GM12865 (cell line): ENCODE data around the gene CTDSP1.

Experiments used
- DNase-seq: peaks from one replicate; pipeline ENCODE4 v3.0.0; 2010; ENCODE audit warnings: low read depth
- H3K4me3 ChIP-seq: 2 replicates; pipeline ENCODE4 v1.5.1; 2011; ENCODE audit warnings: mild to moderate bottlenecking, low read depth, low read length, control low read depth
- TF ChIP-seq, protein P1 (sequence below): IDR thresholded peaks from 2 replicates; pipeline ENCODE4 v1.5.1; 2011; ENCODE audit warnings: low read length, control low read depth, low read depth, inconsistent platforms; ENCODE audit not compliant: insufficient read depth; ENCODE audit errors: missing control alignments

The CTDSP1 gene

DNA sequence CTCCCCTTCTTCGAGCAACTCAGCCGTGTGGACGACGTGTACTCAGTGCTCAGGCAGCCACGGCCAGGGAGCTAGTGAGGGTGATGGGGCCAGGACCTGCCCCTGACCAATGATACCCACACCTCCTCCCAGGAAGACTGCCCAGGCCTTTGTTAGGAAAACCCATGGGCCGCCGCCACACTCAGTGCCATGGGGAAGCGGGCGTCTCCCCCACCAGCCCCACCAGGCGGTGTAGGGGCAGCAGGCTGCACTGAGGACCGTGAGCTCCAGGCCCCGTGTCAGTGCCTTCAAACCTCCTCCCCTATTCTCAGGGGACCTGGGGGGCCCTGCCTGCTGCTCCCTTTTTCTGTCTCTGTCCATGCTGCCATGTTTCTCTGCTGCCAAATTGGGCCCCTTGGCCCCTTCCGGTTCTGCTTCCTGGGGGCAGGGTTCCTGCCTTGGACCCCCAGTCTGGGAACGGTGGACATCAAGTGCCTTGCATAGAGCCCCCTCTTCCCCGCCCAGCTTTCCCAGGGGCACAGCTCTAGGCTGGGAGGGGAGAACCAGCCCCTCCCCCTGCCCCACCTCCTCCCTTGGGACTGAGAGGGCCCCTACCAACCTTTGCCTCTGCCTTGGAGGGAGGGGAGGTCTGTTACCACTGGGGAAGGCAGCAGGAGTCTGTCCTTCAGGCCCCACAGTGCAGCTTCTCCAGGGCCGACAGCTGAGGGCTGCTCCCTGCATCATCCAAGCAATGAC is 4.8 kb downstream of the CTDSP1 start:
- no peak overlapping the region for H3K4me3 ChIP-seq
- no peak for DNase-seq
- TF ChIP-seq, protein P1, sequence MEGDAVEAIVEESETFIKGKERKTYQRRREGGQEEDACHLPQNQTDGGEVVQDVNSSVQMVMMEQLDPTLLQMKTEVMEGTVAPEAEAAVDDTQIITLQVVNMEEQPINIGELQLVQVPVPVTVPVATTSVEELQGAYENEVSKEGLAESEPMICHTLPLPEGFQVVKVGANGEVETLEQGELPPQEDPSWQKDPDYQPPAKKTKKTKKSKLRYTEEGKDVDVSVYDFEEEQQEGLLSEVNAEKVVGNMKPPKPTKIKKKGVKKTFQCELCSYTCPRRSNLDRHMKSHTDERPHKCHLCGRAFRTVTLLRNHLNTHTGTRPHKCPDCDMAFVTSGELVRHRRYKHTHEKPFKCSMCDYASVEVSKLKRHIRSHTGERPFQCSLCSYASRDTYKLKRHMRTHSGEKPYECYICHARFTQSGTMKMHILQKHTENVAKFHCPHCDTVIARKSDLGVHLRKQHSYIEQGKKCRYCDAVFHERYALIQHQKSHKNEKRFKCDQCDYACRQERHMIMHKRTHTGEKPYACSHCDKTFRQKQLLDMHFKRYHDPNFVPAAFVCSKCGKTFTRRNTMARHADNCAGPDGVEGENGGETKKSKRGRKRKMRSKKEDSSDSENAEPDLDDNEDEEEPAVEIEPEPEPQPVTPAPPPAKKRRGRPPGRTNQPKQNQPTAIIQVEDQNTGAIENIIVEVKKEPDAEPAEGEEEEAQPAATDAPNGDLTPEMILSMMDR, result no peak

DNA sequence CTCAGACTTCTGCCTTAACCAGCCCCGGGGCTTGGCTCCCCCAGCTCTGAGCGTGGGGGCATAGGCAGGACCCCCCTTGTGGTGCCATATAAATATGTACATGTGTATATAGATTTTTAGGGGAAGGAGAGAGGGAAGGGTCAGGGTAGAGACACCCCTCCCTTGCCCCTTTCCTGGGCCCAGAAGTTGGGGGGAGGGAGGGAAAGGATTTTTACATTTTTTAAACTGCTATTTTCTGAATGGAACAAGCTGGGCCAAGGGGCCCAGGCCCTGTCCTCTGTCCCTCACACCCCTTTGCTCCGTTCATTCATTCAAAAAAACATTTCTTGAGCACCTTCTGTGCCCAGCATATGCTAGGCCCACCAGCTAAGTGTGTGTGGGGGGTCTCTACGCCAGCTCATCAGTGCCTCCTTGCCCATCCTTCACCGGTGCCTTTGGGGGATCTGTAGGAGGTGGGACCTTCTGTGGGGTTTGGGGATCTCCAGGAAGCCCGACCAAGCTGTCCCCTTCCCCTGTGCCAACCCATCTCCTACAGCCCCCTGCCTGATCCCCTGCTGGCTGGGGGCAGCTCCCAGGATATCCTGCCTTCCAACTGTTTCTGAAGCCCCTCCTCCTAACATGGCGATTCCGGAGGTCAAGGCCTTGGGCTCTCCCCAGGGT is 5.5 kb downstream of the CTDSP1 start:
- H3K4me3 ChIP-seq, result peak overlapping the region; percentile 56
- DNase-seq, result no peak

DNA sequence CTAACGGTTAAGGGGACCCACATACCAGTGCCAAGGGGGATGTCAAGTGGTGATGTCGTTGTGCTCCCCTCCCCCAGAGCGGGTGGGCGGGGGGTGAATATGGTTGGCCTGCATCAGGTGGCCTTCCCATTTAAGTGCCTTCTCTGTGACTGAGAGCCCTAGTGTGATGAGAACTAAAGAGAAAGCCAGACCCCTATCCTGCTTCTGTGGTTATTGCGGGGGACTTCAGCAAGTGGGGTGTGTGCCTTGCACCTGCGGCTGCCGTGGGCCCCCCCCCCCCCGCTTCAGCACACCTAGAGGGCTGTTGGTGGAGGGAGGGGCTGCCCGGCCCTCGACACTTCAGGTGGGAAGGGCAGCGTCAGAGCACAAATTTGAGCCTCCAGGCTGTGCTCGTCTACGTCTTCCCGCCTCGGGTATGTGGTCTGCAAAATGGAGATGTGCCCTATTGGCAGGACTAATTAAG is 6.1 kb downstream of the CTDSP1 start:
- no peak for DNase-seq
- peak overlapping the region; percentile 56 for H3K4me3 ChIP-seq
- TF ChIP-seq, protein P1, result no peak

More for the DNA sequence above, 5.5 kb downstream of the CTDSP1 start:
- TF ChIP-seq, protein P1, result no peak

DNA sequence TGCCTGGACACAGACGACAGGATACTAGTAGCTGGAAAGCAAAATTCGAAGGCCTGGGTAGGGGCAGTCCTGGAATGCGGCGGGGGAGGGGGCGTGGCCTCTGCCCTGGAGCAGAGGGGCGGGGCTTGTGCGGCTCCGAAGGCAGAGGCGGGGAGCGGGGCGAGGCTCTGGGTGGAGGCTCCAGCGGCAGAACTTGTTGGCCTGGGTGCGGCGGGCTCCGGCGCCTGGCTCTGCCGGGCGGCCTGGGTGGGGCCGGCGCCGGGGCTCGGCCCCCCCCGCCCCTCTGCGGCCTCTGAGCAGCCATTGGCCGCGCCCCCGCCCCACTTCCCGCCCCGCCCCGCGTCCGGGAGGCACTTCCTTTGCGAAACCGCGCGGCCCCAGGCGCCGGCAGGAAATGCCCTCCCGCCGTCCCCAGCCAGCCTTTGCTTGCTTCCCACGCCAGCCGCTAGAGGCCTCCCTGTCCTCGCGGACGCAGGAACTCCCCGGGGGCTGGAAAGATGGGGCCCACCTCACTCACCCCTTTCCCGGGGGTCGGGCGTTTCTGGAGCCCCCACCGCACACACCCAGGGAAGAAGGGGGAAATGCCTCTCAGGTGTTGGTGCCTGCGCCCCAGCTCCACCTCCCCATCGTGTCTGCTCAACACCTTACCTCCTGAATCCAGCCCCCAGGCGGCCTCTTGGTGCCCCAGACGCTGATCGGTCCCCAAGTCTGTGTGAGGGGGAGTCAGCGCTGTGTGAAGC is 6.7 kb downstream of the CTDSP1 start:
- H3K4me3 ChIP-seq, result peak overlapping the region; percentile 56
- TF ChIP-seq, protein P1, result peak; percentile 77
- DNase-seq, result peak; percentile 96

DNA sequence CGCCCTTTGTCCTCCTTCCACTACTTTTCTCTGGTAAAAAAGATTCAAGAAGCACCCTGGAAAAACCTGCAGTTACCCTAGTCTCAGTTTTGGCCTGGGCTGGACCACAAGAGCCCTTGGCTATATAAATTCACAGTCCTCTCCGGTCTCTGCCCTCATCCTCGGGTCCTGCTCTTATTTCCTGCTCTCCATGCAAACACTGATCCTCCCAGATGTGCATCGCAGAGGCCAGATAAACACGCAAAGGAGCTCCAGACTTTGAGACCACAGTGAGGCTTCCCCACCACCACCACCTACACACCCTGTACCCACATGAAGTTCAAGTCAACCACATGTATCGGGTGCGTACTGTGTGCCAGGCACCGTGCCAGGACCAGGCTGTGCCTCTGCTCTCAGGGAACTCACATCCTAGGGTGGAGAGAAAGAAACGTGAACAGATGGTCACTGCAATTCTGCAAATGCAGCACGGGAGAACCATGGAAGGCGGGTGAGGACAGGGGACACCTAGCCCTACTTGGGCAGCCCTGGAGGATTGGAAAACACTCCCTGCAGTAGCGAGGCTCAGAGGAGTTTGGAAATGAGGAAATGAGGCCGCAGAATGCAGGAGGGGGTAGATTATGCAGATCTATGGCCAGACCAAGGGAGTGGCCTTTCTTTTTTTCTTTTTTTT is 7.4 kb downstream of the CTDSP1 start:
- peak; percentile 52 for DNase-seq
- TF ChIP-seq, protein P1, result no peak
- peak overlapping the region; percentile 56 for H3K4me3 ChIP-seq

DNA sequence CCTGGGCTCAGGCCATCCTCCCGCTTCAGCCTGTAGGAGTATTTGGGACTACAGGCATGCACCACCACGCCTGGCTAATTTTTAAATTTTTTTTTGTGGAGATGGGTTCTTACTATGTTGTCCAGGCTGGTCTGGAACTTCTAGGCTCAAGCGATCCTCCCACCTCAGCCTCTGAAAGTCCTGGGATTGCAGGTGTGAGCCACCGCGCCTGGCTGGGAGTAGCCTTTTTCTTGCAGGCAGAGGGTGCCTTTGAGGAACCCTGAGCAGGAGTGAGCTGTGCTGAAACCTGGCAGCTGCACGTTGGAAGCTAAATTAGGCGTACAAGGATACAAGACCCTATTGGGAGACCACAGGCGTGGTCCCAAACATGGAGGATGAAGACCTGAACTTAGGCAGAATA is 8.0 kb downstream of the CTDSP1 start:
- H3K4me3 ChIP-seq, result no peak overlapping the region
- no peak for DNase-seq
- TF ChIP-seq, protein P1, result no peak
